Urothelium cell line (cell line): ENCODE measurements around the gene TOMM40L.

Source experiments
- DNase-seq: peaks from one replicate; pipeline ENCODE4 v3.0.0; 2011; ENCODE audit warnings: low spot score, mixed read lengths
- FAIRE-seq: peaks from 2 replicates; lab custom pipeline; 2011; peaks lifted over from hg19 to GRCh38; lab: Jason Lieb, UNC

Gene TOMM40L

DNA sequence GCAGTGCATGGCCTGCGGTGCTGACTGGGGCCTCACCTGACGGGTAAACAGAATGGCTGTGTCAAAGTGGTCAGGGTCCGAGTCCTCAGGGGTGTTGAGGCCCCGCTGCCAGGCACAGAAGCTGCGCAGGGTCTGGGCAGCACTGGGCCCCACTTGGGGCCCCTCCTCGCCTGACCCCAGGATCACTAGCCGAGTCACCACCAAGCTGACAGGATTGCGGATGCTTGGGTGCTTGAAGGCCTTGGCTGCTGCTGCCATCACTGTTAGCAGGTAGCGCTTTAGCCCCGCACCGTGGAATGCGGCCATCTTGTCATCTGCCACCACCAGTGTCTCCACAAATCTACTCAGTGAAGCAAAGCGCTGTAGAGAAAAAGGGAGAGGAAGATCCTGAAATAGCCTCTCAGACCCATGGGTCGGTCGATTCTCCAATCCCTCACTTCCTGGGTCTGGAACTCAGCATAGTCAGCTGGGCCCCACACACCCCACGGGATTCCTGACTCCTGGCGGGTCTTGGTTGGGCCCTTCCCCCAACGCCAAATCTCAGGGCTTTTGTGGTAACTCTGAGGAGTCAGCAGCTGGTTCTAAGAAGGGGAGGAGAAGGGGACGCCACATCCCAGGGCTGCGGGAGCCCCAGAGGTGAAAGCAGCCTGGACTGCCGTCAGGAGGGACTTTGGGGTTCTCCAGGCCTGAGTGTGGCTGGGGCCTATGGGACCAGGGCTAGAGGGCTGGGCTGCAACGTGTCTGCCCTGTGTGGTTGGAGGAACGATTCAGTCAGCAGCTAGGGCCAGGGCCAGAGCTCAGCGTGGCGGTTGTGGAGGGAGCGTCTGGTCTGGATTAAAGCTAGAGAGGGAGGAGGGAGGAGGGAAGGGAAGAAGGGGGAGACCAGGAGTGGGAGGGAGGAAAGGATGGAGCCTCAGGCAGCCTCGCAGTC, 29.1 kb upstream of the TOMM40L start:
- FAIRE-seq (no peak), DNase-seq (no peak)

DNA sequence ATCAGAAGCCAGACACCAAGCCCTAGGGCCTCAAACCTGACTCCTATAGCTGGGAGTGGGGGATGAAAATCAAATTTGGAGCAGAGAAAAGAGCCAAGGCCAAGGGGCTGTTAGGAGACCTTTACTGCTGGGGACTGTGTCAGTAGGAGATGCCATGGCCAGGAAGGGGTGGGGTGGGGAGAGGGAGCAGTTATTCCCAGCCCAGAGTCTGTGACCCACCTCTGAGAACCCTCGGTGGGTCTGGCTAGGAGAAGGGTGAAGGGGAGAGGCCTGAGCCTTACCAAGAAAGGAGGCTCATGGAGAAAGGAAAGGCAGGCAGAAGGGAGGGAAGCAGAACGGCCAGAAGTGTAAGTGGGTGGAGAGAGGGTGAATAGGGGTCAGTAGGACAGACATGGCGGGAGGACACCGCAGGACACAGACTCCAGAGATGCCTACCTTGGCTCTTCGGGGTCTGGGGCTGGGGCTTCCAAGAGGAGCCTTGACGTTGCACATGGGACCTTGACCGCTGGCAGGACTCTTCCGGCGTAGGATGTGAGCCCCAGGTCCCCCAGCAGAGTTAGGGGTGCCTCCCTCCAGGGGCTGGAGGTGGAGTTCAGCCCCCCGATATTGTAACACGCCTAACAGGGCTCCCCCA, 28.2 kb upstream of the TOMM40L start:
- no peak for DNase-seq
- FAIRE-seq = no peak

DNA sequence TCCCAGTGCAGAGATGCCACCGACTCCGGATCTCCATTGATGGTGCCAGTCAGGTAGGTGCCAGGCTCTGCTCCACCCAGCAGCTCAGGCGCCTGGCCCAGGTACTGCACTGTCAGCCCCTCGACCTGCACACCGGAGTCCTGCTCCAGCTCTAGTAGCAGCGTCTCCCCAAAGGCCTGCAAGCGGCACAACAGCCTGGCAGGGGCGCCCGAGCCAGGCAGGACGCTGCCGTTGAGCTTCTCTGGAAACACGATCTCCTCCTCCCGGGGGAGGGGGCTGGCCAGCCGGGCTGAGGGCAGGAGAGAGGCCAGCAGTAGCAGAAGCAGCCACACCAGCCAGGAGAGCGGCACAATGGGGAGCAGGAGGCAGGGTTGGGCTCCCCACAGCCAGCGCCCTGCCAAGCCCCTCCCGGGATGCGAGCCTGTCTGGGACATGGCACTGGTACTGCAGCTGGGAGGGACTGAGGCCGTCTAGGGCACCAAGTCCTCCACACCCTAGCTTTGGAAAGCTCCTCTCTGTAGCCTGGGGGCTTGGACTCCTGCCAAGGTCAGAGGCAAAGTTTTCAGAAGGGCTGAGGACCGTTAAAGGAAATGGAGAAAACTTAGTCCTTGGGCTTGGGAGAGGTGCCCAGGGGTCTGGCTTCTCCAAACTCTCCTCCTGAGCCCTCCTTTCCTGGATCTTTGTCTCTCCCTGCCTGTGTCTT, 27.5 kb upstream of the TOMM40L start:
- FAIRE-seq = no peak

GRCh38 chr1:161198897-161199431, 26.9 kb upstream of the TOMM40L start, which contains the start of gene ADAMTS4:
TSS of gene ADAMTS4 (minus strand) at chr1:161199054. CDS start at chr1:161198627, 427 bp downstream.
- DNase-seq (no peak), FAIRE-seq (no peak)

More for the DNA sequence above, 27.5 kb upstream of the TOMM40L start:
- DNase-seq = no peak

GRCh38 chr1:161199506-161200139, 26.2 kb upstream of the TOMM40L start:
- FAIRE-seq (no peak), DNase-seq (no peak)

GRCh38 chr1:161200421-161200991, 25.4 kb upstream of the TOMM40L start:
- FAIRE-seq (no peak), DNase-seq (no peak)

DNA sequence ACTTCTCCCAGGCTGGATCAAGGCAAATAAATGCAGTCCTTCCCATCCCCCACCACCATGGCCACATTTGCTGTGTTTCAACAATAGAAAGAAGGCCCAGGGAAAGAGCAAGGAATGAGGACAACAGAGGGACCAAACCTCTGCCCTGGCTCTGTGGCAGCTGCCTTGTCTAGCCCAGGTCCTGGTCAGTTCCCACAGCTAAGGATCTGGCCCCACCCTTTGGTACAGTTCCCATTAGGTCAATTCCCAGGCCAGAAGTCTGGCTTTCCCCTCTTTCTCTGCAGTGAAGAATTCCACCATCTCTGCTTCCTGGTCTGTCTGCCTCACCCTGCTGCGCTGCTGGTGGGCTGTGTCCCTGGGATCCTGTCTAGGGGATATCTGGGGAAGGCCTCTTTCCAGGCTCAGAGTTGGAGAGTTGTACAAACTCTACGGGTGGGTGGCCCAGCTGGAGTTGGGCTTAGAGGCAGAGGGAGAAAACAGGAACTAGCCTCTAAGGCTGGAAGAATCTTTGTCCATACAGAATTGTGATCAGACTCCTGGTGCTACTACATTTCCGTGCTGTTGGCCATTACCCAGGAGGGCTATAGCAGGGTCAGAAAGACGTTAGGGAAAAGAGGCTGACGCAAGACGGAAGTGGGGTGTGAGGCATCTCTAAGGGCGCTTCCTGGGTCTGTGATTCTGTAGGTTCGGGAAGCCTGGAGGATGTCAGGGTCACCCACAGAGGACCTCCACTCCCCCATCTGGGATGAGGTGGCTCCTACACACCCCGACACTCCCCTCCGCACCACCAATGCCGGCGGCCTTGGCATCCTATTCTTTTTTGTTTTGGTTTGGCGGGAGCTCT, 24.6 kb upstream of the TOMM40L start:
- FAIRE-seq (no peak), DNase-seq (no peak)

DNA sequence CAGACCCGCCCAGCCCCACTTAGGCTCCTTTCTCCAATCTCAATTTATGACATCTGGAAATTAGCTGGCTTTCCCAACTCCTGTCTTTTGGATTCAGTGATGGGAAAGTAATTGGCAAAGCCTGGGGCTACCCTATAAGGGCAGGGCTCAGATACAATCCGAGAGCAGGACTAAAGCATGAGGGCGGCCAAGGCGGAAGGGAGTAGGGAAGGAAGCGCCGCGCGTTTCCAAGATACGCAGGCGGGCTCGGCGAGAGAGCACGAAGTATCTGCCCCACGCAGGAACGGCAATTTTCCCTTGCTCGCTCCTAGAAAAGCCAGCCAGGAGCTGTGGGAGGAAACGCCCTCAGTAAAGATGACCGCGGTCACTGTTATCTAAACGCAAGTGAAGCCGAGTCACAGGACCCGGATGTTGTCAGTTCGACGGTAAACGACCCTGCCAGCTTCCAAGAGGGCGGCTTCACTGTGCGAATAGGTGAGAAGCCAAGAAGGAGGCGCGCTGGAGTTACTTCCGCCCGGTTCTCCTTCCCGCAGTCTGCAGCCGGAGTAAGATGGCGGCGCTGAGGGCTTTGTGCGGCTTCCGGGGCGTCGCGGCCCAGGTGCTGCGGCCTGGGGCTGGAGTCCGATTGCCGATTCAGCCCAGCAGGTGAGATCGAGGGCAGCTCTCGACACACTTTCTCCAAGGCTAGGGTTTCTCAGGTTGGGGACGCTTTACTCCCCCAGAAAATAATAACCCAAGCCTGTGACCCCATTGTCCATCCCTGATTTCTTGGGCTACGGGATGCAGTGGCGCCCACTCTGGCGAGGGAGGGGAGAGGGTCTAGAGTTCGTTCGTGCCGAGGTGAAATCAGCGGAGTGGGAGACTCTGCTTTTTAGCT, 23.8 kb upstream of the TOMM40L start, which contains the start of gene NDUFS2:
NDUFS2 (plus strand) TSS at position 532 of the 877 bp plus-strand sequence; CDS start at position 551, 19 bp downstream.
- FAIRE-seq = no peak
- DNase-seq = peak; percentile 96

DNA sequence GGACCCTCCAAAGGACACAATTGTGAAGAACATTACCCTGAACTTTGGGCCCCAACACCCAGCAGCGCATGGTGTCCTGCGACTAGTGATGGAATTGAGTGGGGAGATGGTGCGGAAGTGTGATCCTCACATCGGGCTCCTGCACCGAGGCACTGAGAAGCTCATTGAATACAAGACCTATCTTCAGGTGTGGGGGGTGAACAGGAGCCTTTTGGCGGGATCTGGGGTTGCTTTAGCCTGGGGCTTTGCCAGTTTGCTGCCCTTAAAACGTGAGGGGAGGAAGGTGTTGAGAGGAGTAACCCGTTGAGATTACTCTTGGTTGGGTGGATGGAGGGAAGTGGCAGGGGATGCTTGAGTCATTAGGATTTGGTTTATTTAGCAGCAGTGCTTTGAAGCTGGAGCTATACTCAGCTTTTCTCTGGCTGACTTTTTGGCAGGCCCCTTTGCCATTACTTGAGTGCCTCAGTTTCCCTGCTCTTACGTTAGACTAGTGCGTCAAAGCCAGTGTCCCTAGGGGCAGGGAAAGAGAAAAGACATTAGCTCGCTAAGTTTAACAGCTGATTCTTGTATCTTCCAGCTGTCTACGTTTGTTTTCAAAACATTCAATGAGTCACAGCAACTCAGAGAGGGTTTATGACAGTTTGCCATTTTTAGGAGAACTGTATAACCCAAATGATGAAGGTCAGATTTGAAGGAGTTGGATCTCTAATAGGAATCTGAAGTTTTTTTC, 19.3 kb upstream of the TOMM40L start:
- DNase-seq (no peak), FAIRE-seq (no peak)

- FAIRE-seq = no peak
- no peak for DNase-seq
Measured at GRCh38 chr1:161207173-161207572, 18.7 kb upstream of the TOMM40L start.

GRCh38 chr1:161209790-161210409, 16.0 kb upstream of the TOMM40L start:
- DNase-seq (peak; percentile 85), FAIRE-seq (no peak)

DNA sequence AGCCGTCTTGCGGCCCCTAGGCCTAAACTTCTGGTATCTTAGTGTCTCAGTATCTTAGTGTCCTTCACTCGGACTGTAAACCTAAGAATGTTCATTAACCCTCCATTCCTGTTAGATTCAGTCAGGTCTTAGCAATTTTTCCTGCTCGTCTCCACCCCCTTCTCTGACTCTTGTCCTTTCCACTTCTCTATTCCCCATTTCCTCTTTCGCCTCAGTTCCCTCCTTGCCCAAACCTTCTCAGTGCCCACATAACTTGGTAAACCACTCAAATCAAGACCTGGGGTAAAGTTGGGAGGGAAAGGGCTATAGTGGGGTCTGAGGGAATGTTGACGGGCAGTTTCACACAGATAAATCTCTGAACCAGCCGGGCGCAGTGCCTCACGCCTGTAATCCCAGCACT, 11.5 kb upstream of the TOMM40L start:
- DNase-seq = no peak
- no peak for FAIRE-seq

DNA sequence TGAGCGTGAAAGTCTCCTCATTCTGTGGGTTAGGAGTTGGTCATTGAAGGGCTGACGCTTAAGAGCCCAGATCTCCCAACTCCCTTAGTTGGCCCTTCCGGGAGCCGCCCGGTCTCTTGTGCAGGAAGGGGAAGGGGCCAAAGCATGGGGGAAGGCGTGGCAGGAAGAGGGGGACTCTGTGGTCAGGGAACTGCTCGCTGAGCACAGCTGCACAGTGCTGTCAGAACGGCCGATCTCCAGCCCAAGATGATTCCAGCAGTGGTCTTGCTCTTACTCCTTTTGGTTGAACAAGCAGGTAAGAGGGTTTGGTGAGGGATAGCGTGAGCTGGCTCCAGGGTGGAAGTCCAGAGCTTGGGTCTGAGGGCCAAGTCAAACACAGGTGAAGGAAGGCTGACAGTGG, 10.8 kb upstream of the TOMM40L start, which contains the start of gene FCER1G:
FCER1G (plus strand) TSS at position 220 of the 400 bp plus-strand sequence; CDS start at position 247, 27 bp downstream.
- no peak for FAIRE-seq

DNA sequence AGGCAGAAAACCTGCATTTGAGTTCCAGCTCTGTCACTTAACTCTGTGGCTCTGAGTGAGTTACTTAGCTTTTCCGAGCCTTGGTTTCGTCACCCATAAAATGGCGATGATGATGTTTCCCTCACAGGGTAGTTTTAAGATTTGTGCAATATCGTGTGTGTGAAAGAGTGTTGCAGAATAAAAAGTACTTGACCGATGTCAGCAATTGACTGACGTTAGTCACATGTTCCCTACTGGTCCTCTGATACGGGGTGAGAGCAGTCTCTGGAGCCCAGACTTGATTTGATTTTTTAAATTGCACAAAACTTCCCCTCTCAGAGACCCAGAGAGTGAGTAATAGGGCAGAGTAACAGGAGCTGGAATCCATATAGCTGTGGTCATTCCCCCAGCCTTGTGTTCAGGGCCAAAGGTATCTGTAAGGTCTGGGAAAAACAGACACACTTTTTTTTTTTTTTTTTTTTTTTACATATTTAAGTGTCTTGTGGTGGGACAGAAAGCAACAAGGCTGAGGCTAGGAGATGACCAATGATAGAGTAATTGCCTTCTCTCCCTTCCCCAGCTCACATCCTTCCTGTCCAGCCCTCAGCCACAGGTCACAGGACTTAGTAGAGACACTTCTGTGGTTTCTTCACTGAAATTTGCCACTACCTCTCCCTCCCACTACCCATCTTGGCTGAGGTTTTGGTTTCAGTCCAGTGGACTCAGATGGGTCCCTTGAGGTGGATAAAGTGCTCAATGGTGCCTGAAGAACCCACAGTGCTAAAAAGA, 8.7 kb upstream of the TOMM40L start:
- no peak for FAIRE-seq
- no peak for DNase-seq

More for the DNA sequence above, 10.8 kb upstream of the TOMM40L start, which contains the start of gene FCER1G:
- no peak for DNase-seq

DNA sequence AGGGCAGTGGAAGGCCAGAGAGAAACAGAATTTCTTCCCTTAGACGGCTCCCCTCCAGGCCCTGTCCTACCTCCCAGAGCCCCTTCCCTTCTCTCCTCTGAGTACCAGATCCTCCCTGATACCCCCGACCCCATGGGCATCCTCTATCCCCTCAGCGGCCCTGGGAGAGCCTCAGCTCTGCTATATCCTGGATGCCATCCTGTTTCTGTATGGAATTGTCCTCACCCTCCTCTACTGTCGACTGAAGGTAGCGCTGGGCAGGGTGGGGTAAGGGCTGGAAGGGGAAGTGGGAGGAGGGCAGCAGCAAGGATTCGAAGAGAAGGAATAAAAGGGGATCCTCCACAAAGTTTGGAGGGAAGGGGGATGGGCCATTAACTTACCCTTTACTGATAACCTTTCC, 8.0 kb upstream of the TOMM40L start:
- FAIRE-seq (no peak), DNase-seq (no peak)
